Activated naive CD4-positive, alpha-beta T cell treated with anti-CD3 and anti-CD28 coated beads, Interleukin-2, amount 50 U/mL, for 16 hours (primary cell): Measurements from ENCODE around the gene GPRIN1.

Experiments
- DNase-seq: peaks from one replicate; pipeline ENCODE4 v3.0.0-alpha.2; 2020

Gene GPRIN1

DNA sequence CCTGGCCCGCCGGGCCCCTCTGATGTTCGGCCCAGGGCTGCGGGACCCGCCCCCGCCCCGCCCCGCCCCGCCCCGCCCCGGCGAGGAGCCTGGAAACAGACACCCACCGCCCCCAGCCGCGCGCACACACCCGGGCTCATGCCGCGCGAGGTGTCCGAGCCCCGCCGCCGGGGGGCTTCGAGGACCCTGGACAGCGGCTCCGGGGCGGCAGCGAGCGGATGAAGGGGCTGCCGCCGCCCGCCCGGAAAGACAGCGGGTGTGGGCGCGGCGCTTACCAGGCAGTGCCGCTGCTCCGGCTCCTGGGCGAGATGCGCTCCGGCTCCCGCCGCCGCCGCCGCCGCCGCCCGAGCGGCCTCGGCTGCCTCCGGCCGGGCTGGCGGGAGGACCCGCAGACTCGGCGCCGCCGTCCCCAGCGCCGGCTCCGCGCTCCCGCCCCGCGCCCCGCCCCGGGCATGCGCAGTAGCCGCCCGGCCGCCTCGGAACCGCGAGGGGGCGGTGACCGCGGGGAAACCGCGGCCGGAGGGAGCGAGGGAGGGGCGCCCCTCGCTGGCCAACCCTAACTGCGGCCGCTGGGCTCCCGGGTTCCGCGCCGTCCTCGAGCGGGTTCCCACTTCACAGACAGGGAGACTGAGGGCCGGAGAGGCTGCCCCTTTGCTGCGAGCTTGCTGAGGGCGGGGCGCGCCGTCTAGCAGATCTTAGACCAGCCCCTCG, at the start of gene GPRIN1:
Gene GPRIN1, minus strand, starts transcription at position 433 of the 711 bp plus-strand sequence. CDS start 10,322 bp downstream, outside the sequence.
- peak; percentile 64 for DNase-seq

DNA sequence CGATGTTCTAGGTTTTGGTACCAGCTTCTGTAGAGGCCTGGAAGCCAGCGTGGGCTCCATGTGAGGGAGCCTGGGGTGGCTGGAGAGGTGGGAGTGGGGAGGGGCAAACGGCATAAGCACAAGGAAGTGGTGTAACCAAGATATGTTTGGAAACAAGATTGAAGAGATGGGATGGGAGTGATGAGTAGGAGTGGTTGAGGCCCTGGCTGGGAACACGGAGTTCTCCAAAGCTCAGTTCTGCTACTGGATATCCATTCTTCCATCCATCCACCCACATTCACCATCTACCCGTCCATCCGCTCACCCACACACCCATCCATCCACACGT, 49.5 kb upstream of the GPRIN1 start:
- DNase-seq = no peak

- DNase-seq = no peak
Observed at GRCh38 chr5:176658817-176659511, 49.0 kb upstream of the GPRIN1 start.

GRCh38 chr5:176658007-176658599, 48.1 kb upstream of the GPRIN1 start:
- peak; percentile 75 for DNase-seq

DNA sequence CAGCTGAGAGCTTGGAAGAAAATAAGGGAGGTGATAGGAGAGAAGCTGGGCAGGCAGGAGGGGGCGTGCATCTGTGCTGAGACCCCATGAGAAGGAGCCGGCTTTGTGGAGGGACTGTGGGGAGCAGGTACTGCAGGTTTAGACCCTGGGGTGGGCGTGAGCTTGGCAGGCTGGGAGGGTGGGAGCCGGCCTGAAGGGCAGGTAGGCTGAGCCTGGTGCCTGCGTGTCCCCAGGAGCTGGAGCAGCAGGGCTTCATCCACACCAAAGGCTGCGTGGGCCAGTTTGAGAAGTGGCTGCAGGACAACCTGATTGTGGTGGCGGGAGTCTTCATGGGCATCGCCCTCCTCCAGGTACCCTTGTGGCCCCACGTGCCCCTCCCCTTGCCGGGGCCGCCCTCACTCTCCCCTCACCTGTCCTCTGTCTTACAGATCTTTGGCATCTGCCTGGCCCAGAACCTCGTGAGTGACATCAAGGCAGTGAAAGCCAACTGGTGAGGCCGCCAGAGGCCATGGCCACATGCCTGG, 46.6 kb upstream of the GPRIN1 start:
- DNase-seq = no peak

DNA sequence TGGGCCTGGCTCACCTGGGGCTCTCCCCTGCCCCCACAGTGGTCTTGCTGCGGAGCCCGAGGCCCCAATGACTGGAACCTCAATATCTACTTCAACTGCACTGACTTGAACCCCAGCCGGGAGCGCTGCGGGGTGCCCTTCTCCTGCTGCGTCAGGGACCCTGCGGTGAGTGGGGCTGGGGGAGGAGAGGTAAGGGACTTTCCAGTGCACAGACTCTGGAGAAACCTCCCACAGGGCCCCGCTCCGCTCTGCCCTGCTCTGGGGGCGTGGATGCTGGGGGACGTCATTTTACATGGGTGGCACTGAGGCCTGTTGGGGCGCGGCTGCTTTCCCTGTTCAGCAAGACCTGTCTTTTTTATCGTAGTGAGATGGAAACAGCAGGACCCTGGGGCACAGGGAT, 44.9 kb upstream of the GPRIN1 start:
- DNase-seq = no peak

DNA sequence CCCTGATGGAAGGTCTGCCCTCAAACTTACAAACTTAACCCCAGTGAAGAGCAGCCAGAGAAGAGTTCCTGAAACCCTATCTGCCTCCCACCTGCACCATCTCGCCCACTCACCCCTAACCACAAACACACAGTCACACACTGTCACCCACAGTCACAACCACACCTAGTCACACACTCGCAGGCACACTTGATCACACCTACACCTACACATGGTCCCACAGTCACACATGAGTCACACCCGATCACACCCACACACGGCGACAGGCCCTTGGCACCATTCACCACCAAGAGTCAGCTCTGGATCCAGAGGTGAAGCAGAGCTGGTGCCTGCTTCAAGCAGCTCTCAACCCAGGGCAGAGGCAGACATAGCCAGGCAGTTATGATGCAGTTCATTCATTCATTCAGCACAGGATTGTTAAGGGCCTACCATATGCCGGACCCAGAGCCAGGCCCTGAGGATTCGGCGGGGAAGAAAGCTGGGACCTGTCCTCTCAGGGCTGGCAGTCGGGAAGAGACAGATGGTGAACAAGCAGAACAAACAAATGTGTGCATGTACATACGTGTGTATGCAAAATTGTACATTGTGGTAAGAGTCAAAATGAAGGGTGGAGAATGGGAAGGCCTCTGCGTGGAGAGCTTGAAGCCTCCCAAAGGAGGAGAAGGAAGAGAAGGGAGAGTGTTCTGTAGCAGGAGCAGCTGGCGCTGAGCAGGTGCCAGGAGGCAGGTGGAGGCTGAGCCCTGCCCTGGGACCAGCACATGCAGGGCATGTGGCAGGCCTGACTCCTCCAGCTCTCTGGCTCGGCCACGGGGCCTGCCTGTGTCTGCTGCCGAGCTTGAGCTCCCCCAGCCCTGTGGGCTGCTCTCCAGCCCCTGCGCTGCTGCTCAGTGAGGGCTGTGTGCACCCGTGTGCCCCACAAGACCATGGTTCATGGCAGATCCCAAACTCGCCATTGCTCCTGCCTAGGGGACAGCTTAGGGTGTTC, 43.7 kb upstream of the GPRIN1 start:
- DNase-seq = peak; percentile 85

DNA sequence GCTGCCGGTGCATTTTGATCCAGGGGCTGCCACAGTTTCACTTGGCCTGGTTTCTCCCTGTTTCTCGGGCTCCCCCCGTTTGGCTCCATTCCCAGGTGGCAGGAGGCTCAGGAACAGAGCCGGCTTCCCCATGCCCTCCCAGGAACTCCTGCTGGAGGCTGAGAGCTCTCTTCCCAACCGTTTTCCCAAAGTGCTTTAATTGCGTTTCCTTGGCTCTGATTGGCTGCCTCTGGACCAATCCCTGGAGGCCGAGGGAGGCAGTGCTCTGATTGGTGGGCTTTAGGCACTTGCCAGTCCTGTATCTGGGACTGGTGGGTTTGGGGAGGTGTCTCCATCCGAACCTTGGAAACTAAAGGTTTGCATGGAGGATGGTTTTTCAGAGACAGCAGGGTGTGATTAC, 42.2 kb upstream of the GPRIN1 start:
- no peak for DNase-seq

GRCh38 chr5:176651472-176651980, 41.6 kb upstream of the GPRIN1 start:
- no peak for DNase-seq

- no peak for DNase-seq
Observed at GRCh38 chr5:176650354-176650884, 40.5 kb upstream of the GPRIN1 start.

GRCh38 chr5:176648474-176649194, 38.7 kb upstream of the GPRIN1 start:
- peak; percentile 42 for DNase-seq

GRCh38 chr5:176647843-176648473, 38.0 kb upstream of the GPRIN1 start:
- DNase-seq = no peak

- peak; percentile 98 for DNase-seq
Observed at GRCh38 chr5:176647030-176647842, 37.3 kb upstream of the GPRIN1 start, which contains the start of gene TSPAN17. TSPAN17 (plus strand) TSS chr5:176647484; CDS start chr5:176647616, 132 bp downstream.

DNA sequence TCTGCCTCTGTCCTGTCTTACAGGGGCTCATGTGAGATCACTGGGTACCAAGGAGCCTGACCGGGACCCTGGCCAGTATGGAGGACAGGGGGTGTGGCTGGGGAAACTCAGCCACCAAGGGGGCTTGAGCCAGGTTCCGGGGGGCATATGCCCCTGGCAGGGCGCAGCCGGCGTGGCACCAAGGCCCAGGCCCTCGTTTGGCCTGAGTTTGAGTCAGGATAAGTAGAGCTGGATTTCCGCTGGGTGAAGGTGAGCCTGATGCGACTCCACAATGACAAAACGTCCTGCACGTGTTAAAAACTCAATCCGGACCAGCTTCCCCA, 36.7 kb upstream of the GPRIN1 start:
- no peak for DNase-seq

DNA sequence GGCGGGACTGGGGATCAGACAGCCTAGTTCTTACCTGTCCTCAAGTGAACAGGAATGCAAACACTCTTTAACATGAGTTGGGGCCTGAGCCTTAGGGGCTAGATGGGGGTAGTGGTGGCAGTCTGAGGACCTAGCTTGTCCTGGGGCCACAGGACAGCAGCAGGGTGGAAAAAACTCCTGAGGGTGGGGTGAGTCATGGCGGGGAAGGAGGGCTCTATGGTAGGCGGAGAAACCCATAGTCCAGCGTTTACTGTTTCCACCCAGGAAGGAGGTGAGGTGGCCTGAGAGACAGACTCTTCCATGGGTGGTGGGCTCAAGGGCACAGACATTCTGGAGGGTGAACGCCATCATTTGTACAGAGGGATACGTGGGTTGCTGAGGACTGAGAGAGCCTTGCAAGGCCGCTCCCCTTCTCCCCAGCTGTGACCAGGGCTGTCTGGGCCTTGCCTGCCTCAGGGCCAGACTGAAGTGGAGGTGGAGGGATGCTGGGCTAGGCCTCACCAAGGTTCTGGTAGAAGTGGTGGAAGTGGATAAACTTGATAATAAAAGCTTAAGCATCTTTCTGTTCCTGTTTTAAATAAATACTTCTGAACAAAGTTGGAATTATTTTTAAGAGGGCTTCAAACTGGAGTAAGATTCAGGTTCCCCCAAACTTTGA, 36.2 kb upstream of the GPRIN1 start:
- DNase-seq = no peak

- no peak for DNase-seq
Observed at GRCh38 chr5:176644878-176645670, 35.1 kb upstream of the GPRIN1 start.

DNA sequence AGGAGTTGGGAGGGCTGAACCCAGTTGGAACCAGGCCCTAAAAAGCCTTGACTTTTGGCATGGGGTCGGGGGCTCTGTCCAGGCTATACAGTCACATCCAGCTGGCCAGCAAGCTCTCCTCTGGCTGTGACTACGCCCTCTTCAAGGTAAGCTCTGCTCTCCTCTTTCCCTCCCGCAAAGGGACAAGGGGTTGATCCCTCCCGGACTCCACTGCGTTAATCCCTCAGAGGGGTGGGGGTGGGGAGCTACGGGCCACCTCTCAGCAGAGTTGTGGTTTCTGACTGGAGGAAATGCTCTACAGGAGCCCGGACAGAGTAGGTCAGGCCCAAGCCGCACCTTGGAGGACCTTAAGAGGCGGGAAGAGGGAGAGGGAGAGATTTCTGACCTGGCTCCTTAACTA, 34.3 kb upstream of the GPRIN1 start:
- DNase-seq = no peak

- no peak for DNase-seq
Observed at GRCh38 chr5:176643491-176644219, 33.7 kb upstream of the GPRIN1 start.
